ENCODE results near the gene YJEFN3.

YJEFN3 gene

GRCh38 chr19:19498255-19498991 is 30.3 kb upstream of the YJEFN3 start:
- DNase-seq = no peak

DNA sequence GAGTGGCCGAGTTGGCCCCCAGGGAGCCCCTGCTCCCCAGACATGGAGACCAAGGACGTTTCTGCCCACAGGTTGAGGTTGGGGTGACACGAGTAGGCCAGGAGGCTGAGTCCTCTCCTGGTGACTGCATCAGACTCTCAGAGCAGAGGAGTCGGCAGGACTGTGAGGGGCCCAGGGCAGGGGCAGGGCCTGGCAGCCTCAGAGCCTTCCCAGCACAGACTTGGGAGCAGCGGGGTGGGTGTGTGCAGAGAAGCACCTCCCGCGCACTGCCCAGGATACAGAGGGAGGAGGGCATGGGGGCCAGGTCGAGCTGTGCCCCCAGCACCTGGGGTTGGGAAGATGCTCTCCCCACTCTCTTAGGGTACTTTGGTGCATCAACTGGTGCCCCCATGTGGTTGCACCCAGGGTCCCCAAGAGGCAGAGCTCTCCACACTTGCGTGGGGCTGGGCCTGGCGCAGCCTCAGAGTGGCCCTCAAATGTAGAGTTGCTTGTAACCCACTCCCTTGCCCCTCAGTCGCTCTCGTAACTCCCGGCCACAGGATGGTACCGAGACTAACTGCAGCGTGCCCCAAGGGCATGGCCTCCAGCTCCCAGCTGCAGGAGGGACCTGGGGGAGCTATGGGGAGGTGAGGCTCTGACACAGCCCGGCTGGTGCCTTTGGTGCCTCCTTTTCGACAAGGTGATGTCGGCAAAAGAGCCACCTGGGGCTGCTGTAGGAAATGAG is 29.3 kb upstream of the YJEFN3 start:
- DNase-seq = no peak

DNA sequence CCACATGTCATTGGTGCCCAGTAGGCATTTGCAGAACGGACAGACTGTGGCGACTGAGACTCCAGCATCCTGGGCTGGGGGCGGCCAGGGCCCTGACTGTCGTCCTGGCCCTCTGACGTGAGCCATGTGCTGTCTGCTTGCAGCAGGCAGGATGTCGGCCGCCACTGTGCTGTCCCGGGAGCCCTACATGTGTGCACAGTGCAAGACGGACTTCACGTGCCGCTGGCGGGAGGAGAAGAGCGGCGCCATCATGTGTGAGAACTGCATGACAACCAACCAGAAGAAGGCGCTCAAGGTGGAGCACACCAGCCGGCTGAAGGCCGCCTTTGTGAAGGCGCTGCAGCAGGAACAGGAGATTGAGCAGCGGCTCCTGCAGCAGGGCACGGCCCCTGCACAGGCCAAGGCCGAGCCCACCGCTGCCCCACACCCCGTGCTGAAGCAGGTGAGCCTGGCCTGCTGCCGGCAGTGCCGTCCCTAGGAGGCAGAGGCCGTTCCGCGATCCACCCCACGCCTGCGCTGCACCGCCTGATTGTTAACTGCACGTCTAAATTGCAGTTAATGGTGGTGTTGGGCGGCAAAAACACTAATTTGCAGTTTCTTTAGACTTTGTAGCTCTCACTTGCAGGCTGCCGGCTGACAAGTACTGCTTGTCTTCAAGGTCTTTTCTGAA is 27.6 kb upstream of the YJEFN3 start:
- no peak for DNase-seq

- DNase-seq = no peak
These were observed 26.9 kb upstream of the YJEFN3 start for GRCh38 chr19:19501798-19502197.

DNA sequence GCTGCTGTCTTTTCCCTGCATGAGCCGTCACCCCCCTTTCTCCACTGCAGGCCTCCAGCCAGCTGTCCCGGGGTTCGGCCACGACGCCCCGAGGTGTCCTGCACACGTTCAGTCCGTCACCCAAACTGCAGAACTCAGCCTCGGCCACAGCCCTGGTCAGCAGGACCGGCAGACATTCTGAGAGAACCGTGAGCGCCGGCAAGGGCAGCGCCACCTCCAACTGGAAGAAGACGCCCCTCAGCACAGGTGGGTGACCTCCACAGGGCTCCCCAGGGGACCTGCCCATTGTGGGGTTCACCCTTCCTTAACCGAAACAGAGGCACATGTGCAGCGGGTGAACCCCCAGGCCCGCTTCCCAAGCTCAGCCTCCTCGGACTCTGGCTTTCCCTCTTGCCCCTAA is 26.4 kb upstream of the YJEFN3 start:
- DNase-seq = no peak

DNA sequence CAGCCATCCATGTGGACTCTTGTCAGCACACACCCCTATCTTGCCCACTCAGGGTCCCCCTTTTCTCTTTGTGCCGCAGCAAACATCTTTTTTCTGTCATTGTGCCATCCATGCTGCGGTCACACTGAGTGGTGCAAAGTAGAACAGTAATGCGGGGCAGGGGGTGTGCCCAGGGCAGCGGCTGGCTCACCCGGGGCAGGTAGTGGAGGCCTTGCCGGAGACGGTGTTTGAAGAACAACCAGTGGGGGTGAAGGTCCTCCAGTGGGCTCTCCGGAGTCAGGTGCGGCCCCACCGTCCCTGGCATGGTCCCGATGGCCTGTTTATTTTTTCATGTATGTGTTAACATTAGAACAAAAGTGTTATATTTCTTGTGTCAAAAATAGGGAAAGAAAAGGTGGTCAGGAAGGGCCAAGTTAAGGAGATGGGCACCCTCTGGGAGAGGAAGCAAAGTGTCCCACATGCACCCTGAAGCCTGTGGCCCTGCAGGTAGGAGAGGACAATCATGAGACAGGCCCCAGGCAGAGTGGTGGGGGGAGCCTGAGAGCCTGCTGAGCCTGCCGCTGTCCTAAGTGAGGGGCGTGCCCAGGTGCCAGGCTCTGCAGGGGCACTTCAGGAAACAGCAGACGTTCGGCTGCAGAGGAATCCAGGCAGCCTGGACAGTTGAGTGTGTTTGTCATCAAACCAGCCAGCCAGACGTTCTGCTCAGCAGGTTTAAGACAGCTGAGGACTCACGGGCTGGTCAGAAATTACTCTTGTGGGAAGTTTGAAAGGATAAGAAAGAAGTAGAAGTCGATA is 25.7 kb upstream of the YJEFN3 start:
- no peak for DNase-seq

GRCh38 chr19:19504754-19505668 is 23.7 kb upstream of the YJEFN3 start:
- no peak for DNase-seq

GRCh38 chr19:19505669-19506326 is 22.9 kb upstream of the YJEFN3 start:
- no peak for DNase-seq

DNA sequence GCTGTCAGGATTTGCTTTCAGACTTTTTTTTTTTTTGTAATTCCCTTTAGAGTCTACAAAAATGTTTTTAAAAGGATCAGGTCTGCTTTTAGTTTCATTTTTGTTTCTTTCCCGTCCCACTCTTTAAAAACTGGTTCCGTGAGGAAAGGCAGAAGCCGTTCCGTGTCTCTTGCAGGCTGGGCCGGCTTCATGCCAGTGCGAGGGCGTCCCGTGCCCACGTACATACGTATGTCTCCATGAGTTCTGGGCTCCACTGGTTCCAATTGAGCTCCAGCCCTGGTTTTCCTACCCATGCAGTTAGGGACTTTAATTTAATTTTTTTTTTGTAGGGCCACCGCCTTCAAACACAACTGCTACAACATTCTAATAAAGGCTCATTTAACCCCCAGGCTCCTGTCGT is 22.1 kb upstream of the YJEFN3 start:
- DNase-seq = no peak

DNA sequence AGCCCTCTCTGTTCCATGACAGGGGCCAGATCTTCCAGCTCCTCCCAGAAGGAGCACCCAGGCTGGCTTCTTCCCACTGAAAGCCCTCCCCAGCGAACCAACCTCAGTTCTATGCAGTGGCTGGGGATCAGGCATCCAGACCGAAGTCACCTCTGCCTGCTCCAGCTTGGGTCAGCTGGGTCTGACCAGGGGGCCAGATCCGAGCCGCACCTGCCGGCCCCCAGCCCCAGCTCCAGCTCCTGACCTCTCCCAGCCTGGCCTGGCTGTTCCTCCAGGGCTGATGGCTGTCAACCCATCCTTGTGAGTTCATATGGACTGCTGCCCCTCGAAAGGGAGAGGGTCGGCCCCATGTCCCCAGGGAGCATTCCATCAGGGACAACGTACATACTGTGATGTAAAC is 21.4 kb upstream of the YJEFN3 start:
- no peak for DNase-seq

DNA sequence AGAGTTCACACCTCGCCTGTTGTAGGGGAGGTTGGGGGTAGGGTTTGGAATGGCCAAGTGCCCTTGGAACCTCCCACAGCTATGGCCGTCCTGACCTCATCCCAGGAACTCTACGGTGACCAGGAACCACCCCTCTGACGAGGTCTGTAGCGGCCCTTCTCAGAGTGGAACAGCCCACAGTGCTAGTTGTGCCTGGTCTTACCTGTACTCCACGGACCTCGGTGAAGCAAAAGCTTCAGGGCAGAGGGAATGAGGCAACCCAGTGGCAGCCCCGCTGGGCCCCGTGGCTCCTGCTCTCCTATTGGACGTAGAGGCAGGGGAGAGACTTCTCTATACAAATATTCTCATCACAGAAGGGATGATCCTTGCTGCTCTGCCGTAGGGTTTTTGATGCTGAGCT is 20.5 kb upstream of the YJEFN3 start:
- no peak for DNase-seq

- no peak for DNase-seq
These were observed 18.3 kb upstream of the YJEFN3 start for GRCh38 chr19:19510432-19510831.

- no peak for DNase-seq
These were observed 15.0 kb upstream of the YJEFN3 start for GRCh38 chr19:19513682-19514081.

DNA sequence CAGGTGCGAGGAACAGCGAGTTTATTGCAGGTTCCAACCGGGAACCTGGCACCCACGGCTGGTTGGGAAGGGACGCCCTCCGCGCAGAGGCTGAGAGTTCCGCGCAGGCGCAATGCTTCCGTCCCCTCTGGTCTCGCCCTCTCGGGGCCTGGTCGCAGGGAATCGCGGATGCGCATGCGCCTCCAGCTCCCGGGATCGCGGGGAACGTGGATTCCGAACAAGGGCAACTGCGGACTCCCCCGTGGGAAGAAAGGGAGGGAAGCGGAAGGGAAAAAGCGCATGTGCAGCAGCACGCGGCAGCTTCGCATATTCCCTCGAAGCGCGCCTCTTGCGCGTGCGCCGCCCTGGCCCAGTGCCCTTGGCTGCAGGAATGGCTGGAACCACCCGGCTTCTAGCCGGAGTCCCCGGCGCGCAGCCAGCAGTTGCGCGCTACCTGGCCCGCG is 14.5 kb upstream of the YJEFN3 start:
- DNase-seq = no peak

DNA sequence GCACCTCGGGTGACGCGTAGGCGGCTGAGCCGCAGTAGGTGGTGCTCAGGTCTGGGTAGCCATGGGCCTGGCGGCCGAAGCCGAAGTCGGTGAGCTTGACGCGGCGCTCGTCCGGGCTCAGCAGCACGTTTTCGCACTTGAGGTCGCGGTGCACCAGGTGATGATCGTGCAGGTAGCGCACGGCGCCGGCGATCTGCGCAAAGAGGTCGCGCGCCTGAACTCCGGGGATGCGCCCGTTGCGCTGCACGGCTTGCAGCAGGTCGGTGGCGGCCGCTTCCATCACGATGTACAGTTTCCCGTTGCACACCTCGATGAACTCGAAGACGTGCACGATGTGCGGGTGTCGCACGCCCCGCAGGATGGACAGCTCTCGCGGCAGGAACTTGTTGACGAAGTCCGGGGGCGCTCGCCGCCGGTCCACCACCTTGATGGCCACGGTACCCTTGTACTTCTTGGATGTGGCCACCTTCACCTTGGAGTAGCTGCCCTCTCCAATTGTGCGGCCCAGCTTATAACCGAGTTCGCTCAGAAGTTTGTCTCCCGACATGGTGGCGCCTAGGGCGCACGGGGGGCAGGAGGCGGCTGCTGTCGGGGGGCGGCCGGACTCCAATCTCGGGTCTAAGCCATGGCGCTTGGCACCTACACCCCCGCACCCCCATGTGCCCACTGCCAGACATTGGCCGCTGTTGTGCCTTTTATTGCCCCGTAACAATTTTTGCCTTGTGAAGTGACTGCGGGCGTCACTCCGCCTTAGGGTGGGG is 13.7 kb upstream of the YJEFN3 start, which contains the start of gene TSSK6:
Gene TSSK6, minus strand, starts transcription at position 668 of the 761 bp plus-strand sequence. Its CDS starts 121 bp downstream, at position 547.
- DNase-seq = no peak

- peak; percentile 84 to 85 for DNase-seq
These were observed 12.8 kb upstream of the YJEFN3 start, which contains the start of gene NDUFA13 for GRCh38 chr19:19515642-19516519. Gene NDUFA13, plus strand, starts transcription at chr19:19516225. Its CDS starts 14 bp downstream, at chr19:19516239.

DNA sequence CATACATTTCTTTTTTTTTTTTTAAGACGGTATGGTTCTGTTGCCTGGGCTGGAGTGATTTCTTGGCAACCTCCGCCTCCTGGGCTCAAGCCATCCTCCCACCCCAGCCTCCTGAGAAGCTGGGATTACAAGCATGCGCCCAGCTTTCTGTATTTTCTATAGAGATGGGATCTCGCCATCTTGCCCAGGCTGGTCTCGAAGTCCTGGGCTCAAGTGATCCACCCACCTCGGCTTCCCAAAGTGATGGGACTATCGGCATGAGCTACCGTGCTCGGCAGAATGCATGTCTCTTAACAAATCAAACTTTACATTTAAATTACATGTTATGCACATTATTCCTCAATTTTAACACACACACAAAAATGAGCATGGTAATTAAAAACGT is 11.5 kb upstream of the YJEFN3 start:
- no peak for DNase-seq

DNA sequence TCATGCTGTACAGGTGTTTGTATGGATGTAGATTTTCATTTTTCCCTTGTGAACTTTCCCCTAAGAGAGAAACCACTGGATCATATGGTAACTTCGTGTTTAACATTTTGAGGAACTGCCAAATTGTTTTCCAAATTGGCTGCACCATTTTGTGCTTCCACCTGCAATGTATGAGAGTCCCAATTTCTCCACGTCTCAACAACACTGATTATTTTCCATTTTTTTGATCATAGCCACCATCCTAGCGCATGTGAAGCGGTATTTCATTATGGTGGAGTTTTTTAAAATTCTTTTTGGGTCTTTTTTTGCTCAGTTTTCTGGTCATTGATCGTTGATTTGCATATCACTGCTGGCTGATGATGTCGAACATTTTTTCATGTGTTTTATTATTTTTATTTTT is 7.7 kb upstream of the YJEFN3 start:
- DNase-seq = no peak

DNA sequence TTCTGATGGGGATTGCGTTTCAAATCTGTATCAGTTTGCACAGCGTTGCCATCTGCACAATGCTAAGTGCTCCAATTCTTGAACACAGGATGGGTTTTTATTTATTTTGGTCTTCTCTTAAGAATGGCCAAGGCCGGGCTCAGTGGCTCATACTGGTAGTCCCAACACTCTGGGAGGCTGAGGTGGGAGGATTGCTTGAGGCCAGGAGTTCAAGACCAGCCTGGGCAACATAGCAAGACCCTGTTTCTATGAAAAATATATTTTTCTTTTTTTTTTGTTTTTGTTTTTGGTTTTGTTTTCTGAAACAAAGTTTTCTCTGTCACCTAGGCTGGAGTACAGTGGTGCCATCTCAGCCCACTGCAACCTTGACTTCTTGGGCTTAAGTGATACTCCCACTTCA is 5.5 kb upstream of the YJEFN3 start:
- DNase-seq = no peak

Measured in NCI-H526 (cell line).